NCI-H82 treated with DMSO at 0.1 percent for 48 hours (cell line): ENCODE measurements around the gene ARFIP2.

Experiments used
- DNase-seq: peaks from one replicate; lab custom pipeline; 2025; ENCODE audit not compliant: unreplicated experiment; lab: John Stamatoyannopoulos, UW

ARFIP2 gene

DNA sequence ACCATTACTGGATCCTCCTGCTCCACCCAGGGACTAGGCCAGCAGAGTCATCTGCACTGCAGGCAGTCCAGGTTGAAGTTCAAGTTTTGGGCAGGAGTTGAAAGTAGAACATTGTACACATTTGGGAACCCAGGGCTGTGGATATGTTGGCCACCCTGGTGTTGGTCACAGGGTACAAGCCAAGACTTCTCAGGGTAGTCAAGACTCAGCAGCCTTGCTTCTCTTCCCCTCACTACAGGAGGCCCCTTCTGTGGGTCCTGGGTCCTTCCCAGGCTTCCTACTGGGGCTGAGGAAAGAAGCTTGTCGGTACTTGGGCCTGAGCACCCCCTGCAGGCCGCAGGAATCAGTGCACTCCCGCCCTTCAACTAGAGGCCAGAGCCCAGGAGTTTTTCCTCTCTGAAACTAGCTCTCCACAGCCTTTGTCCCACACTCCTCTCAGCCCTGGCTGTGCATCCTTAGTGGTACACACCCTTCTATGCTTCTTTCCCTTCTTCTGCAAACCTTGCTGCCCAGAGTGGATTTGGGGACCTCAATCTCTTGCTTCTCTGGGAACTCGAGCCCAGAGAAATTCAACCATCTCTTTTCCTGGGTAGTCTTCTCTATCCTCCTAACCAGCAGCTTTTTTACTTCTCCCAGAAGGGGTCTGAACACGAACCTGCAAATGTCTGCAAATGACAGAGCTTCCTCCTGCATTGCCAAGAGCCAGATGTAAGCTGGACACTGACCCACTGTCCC is 37.7 kb downstream of the ARFIP2 start:
- peak; percentile 6 for DNase-seq

DNA sequence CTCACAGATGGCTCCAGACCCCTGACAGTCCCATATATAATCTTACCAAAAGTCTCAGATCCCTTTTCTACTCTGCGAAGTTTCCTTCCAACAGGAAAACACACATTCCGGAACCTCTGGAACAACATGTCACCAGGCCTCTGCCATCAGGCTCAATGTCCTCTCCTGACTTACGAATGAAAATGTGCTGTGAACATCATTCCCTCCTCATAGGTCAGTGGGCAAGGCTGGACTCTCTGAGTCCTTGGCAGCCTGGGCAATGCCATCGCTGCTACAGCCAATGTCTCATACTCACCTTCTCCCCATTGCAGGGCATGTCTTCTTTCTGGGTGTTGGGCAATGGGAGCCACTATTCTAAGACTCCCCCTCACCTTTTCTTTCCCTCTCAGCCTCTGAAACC is 38.7 kb downstream of the ARFIP2 start:
- DNase-seq: no peak

DNA sequence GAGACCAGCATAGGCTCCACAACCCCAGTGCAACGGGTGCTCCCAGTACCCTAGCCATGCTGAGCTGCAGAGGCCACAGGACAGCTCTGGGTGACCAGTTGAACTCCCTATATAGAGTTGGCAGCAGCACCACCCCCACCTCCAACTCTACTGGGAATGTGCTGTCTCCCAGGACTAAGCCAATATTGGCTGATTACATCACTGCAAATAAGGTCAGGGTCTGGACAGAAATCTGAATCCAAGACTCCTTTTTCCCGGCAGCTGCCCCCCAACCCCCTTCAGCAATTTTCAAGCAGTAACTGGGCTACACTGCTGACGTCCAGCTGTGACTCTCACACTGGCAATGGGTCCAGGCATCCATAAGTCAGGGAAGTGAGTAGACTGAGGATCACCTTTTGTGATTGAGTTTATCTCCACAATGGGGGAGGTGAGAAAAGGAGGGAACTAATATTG is 40.2 kb downstream of the ARFIP2 start, which contains the start of gene HPX:
TSS of gene HPX (minus strand) at position 82 of the 453 bp plus-strand sequence. CDS start at position 58, 24 bp downstream.
- no peak for DNase-seq

DNA sequence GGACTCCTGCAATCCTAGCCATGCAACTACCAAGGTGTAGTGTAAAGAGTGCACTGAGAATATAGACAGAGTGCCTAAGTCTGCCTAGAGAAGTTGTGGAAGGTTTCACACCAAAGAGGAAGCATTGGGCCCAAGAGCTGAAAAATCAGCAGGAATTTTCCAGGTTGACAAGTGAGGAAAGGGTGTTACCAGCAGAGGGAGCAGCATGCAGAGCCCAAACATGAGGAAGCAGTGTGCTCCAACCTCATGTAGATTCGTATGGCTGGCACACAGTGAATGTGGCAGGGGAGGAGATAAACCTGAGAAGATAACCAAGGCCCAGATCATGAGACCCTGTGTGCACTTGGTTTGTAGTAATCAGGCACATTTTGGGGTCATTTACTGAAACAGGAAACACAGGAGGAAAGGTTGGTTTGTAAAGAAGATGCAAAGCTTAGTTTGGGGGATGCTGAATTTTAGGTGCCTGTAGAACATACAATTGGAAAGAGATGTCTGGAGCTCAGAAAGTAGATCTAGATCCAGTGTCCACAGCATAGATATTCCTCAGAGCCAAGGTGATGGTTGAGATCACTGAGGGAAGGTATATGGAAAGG is 42.1 kb downstream of the ARFIP2 start:
- peak; percentile 6 for DNase-seq

DNA sequence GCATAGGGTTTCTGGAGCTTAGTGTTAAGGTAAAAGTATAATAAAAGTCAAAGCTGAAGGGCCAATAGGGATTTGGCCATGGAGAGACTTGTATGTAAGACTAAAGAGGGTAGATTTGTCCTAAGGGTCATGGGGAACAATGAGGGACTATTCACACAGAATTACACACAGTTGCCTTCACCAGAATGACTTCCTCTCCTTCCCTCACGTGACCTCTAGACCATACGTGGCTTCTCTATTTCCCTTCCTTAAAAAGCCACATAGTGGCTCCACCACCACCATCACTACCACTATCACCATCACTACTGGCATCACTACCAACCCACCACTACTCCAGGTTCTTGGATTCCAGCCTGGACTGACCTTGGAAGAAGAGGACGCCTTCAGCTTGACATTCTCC is 43.1 kb downstream of the ARFIP2 start:
- DNase-seq: no peak

DNA sequence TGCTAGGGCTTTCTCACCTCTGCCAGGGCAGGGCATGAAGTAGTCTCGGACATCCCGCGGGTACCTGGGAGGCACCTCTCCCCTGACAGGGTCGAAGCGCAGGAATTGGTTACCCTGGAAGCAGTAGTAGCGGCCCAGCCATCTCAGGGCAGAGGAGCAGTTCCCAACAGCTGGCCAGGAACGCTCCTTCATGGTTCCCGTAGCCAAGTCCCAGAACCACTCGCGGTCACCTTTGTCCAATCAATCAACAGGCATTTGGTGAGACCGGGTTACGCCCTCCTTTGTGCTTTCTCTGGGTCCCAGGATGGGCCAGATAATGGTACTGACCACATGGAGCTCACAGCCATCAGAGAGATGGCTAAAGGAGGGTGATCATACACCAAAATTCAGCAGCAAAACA is 43.7 kb downstream of the ARFIP2 start:
- no peak for DNase-seq

DNA sequence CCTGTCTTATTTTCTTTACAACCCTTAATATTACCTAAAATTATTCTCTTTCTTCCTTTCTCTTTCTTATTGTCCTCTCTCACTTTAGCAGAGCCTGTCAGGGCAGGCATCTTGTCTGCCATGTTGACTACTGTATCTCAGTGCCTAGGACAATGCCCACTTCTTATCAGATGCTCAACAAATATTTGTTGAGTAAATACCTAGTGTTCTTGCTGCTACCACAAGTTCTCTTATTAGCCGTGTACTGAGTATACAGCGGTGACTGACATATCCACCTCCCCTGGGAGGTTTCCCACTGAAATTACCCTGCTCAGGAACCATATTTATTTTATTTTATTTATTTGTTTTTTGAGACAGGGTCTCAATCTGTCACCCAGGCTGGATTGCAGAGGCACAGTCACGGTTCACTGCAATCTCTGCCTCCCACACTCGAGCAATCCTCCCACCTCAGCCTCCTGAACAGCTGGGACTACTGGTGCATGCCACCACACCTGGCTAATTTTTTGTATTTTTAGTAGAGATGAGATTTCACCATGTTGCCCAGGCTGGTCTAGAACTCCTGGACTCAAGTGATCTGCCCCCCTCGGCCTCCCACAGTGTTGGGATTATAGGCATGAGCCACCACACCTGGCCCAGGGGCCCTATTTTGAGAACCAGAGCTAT is 47.0 kb downstream of the ARFIP2 start:
- DNase-seq: no peak

DNA sequence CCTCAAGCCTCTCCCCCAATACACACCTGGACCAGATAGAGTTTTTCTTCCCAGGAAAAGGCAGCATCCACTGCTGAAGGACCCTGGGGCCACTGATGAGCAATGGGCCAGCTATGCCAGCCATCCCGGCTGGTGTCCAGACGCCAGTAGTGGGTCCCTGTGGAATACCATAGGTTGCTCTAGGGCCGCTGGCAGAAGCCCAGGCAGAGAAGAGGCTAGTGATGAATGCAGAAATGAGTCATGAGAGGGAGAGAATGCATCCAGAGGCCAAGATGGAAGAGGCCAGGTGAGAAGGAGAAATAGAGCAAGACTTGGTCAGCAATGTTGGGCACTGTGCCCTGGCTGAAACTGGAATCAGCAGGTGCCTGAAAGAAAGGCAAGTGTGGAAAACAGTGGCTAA is 49.3 kb downstream of the ARFIP2 start:
- DNase-seq: no peak

DNA sequence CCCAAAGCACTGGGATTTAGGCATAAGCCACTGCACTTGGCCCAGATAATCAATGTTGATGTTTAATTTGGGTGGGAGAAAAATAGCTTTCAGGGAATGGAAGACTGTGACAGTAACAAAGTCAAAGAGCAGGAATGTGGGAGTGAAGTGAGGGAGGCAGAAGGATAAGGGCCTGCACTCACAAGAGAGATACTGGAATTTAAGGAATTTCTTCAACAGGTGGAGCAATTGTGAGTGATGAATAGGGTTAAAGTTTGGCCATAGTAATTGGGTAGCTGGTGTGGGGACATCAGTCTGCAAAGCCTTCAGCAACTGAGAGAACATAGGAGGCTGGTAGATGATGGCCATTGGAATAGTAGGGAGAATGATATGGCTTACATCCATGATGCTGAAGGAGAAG is 53.6 kb downstream of the ARFIP2 start:
- DNase-seq: no peak
